MM.1S (cell line): ENCODE data around the gene BMP4.
A peak's percentile ranks its signal among the peaks of the same experiment; 100 is the strongest.

Experiments
- EZH2 ChIP-seq: fragments of 300-600 bp; sonication (generic); optimal IDR thresholded peaks from 2 replicates; pipeline ENCODE3; 2017; ENCODE audit warnings: low read depth, mild to moderate bottlenecking, antibody characterized with exemption, low read length, mixed read lengths
- EZH2phosphoT487 ChIP-seq: fragments of 300-600 bp; sonication (generic); IDR thresholded peaks from 2 replicates; pipeline ENCODE4 v1.6.1; 2018; ENCODE audit warnings: antibody characterized with exemption, low read length
- TF ChIP-seq, protein P1 (sequence below): fragments of 300-600 bp; sonication (generic); IDR thresholded peaks from 2 replicates; pipeline ENCODE4 v1.5.1; 2016; ENCODE audit warnings: antibody characterized with exemption, low read length, mixed read lengths

DNA sequence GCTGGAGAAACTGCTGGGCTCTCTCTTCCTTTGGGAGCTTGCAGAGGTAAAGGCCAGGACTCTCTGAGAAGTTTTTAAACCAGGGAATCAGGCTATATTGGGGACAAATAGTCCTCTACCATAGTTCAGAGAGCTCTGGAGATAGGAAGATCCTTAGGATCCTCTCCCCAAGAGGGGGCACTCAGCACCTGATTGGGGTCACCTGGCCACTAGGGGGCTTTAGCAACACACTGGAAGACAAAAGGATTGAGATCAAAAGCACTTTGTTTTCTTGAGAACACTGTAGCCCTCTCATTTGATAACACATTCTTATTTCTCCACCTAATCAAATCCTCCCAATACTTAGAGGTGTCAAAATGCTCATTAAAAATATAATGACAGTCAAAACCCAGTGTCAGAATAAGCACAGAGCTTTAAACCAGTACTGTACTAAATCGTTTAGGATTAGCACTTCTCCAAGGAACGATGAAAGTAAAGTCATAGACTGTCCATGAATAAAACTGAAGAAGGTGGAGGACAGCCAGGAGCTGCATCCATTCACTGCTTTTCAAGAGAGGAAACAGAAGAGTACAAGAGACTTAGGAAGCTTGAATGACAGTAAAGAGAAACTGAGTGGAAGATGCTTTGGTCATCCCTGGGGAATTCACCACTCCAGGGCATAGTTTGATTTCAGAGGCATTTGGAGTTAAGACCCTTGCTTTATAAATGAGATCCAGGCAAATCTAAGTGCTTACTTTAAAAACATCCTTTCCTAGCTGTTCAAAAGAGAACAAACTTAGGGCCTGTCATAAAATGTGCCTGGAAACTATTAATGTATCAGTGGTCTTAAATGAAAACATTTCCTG is 26.5 kb downstream of the BMP4 start:
- TF ChIP-seq, protein P1, sequence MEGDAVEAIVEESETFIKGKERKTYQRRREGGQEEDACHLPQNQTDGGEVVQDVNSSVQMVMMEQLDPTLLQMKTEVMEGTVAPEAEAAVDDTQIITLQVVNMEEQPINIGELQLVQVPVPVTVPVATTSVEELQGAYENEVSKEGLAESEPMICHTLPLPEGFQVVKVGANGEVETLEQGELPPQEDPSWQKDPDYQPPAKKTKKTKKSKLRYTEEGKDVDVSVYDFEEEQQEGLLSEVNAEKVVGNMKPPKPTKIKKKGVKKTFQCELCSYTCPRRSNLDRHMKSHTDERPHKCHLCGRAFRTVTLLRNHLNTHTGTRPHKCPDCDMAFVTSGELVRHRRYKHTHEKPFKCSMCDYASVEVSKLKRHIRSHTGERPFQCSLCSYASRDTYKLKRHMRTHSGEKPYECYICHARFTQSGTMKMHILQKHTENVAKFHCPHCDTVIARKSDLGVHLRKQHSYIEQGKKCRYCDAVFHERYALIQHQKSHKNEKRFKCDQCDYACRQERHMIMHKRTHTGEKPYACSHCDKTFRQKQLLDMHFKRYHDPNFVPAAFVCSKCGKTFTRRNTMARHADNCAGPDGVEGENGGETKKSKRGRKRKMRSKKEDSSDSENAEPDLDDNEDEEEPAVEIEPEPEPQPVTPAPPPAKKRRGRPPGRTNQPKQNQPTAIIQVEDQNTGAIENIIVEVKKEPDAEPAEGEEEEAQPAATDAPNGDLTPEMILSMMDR: peak; percentile 64
- TF ChIP-seq EZH2: no peak
- no peak for TF ChIP-seq EZH2phosphoT487
